Naive B cell (primary cell): Measurements from ENCODE around the gene AKR7A2. TPM values are rescaled to one million over a fixed set of nuclear protein-coding genes. Genes with fewer than 3 reads are reported as not detected.
"Not testable (repeated sequence)": the region's sequence is repeated elsewhere in the genome, so short reads cannot be mapped to it uniquely, and the experiment has no call there.

Experiments used
- ATAC-seq, 2 donors: fragments of 150-1000 bp; cut with Tn5 transposase; 2 replicates each; pipeline ENCODE4 v1.10.0; 2021; ENCODE audit warnings: low read depth in 2 of 2, mild to moderate bottlenecking in 2 of 2, moderate library complexity in 2 of 2
- DNase-seq: peaks from one replicate; pipeline ENCODE4 v3.0.0; 2022
- H3K27ac Mint-ChIP-seq, 6 donors: one replicate each; pipeline ENCODE4 v1.8.0; 2020 to 2022; ENCODE audit warnings: mild to moderate bottlenecking in 6 of 6, mixed read lengths in 6 of 6, moderate library complexity in 5 of 6, inconsistent platforms in 2 of 6
- H3K27me3 Mint-ChIP-seq, 3 donors: one replicate each; pipeline ENCODE4 v1.8.0; 2021 to 2022; ENCODE audit warnings: mixed read lengths in 3 of 3, mild to moderate bottlenecking in 1 of 3
- H3K36me3 Mint-ChIP-seq, 2 donors: one replicate each; pipeline ENCODE4 v1.8.0; 2020 to 2022; ENCODE audit warnings: mixed read lengths in 2 of 2, inconsistent platforms in 1 of 2, mild to moderate bottlenecking in 1 of 2
- H3K4me1 Mint-ChIP-seq, 3 donors: one replicate each; pipeline ENCODE4 v1.8.0; 2020 to 2022; ENCODE audit warnings: mixed read lengths in 3 of 3, inconsistent platforms in 1 of 3, mild to moderate bottlenecking in 1 of 3, moderate library complexity in 1 of 3
- H3K4me3 Mint-ChIP-seq, 8 donors: one replicate each; pipeline ENCODE4 v1.8.0; 2020 to 2022; ENCODE audit warnings: mild to moderate bottlenecking in 8 of 8, mixed read lengths in 8 of 8, moderate library complexity in 8 of 8, inconsistent platforms in 2 of 8
- H3K9me3 Mint-ChIP-seq, 7 donors: one replicate each; pipeline ENCODE4 v1.8.0; 2020 to 2022; ENCODE audit warnings: mixed read lengths in 7 of 7, mild to moderate bottlenecking in 5 of 7, inconsistent platforms in 2 of 7, moderate library complexity in 1 of 7
- polyA plus RNA-seq, 6 donors: library from polyadenylated mRNA; unstranded; fragments of 300-500 nt; fragmentation: Illumina TruSeq; gene quantifications; one replicate each; pipeline ENCODE4 v1.2.3, GENCODE V29; 2021; ENCODE audit warnings: low read depth in 6 of 6

Gene AKR7A2
- polyA plus RNA-seq, 6 donors from 2014 or later: 93.3 to 149 (median 105) TPM

GRCh38 chr1:19256301-19256700, 55.6 kb downstream of the AKR7A2 start:
- not testable (repeated sequence) for H3K4me3 Mint-ChIP-seq, H3K27me3 Mint-ChIP-seq, H3K9me3 Mint-ChIP-seq, ATAC-seq, DNase-seq, H3K27ac Mint-ChIP-seq
- peaks cover 0 to 13% of the 10 kb centered on the region in 2 donors for H3K36me3 Mint-ChIP-seq
- peaks cover 20 to 25% (median 23%) of the 10 kb centered on the region in 3 donors for H3K4me1 Mint-ChIP-seq

GRCh38 chr1:19255288-19255687, 56.7 kb downstream of the AKR7A2 start:
- Mint-ChIP-seq H3K4me1 (peaks cover 26 to 35% (median 31%) of the 10 kb centered on the region in 3 donors), H3K36me3 (peaks cover 0 to 13% of the 10 kb centered on the region in 2 donors), H3K27ac (no peak overlapping the region), H3K27me3 (no peaks in the 10 kb centered on the region), H3K4me3 (peak overlapping the region in 1 of 8 donors; percentile 99), H3K9me3 (peaks cover 0 to 2% (median 0%) of the 10 kb centered on the region in 7 donors)
- ATAC-seq (no peak), DNase-seq (no peak)

- H3K4me3 Mint-ChIP-seq: peak overlapping the region in 1 of 8 donors; percentile 99
- H3K27me3 Mint-ChIP-seq: no peaks in the 10 kb centered on the region
- H3K27ac Mint-ChIP-seq: peak overlapping the region in 1 of 6 donors; percentile 61
- peaks cover 0 to 2% (median 0%) of the 10 kb centered on the region in 7 donors for H3K9me3 Mint-ChIP-seq
- DNase-seq (no peak), ATAC-seq (no peak)
- H3K4me1 Mint-ChIP-seq: peaks cover 28 to 41% (median 33%) of the 10 kb centered on the region in 3 donors
- peaks cover 0 to 13% of the 10 kb centered on the region in 2 donors for H3K36me3 Mint-ChIP-seq
Measured at GRCh38 chr1:19254416-19254815, 57.5 kb downstream of the AKR7A2 start.

Other genes starting within 250 kb of the AKR7A2 start
- 10 to 100 TPM in 5 of 6 donors, 1 to 10 TPM in 1; 3.5 to 25.2 (median 15.5) TPM for gene UBR4, start 101.9 kb downstream of the AKR7A2 start, polyA plus RNA-seq
- 10 to 100 TPM; 20.0 to 24.3 (median 22.1) TPM for gene EMC1, start 60.6 kb downstream of the AKR7A2 start, polyA plus RNA-seq
- 10 to 100 TPM; 26.4 to 30.3 (median 27.3) TPM for gene MRTO4, start 60.3 kb downstream of the AKR7A2 start, polyA plus RNA-seq
- gene AKR7A3, start 23.4 kb downstream of the AKR7A2 start, polyA plus RNA-seq: under 1 TPM in 1 of 6 donors, not detected in 5; 0.21 TPM
- 1 to 10 TPM in 5 of 6 donors, not detected in 1; 5.6 to 8.8 (median 6.3) TPM for gene SLC66A1, start 182 bp upstream of the AKR7A2 start, polyA plus RNA-seq
- gene CAPZB, start 173.4 kb upstream of the AKR7A2 start, polyA plus RNA-seq: 100 to 1,000 TPM; 328 to 445 (median 382) TPM